HEK293T (cell line): ENCODE data around the gene NGEF.

Experiments used
- CTCF ChIA-PET: fragments of 350-600 bp; formaldehyde crosslinking; extraction: SDS; loops from one replicate; lab custom pipeline; 2021; ENCODE audit warnings: antibody characterized with exemption, inconsistent platforms; lab: Yijun Ruan, JAX
- POLR2A ChIA-PET: fragments of 350-600 bp; formaldehyde crosslinking; extraction: SDS; loops from one replicate; lab custom pipeline; 2020; ENCODE audit warnings: antibody characterized with exemption, inconsistent platforms; lab: Yijun Ruan, JAX
- DNase-seq: peaks from one replicate; pipeline ENCODE4 v3.0.0; 2012; ENCODE audit warnings: mixed read lengths; ENCODE audit errors: extremely low spot score
- ARNT ChIP-seq: fragments of 450-650 bp; IDR thresholded peaks from 2 replicates; pipeline ENCODE4 v1.6.1; 2017; ENCODE audit warnings: mild to moderate bottlenecking
- BHLHE40 ChIP-seq: fragments of 450-650 bp; IDR thresholded peaks from 2 replicates; pipeline ENCODE4 v1.6.1; 2016; ENCODE audit warnings: mild to moderate bottlenecking, moderate library complexity, borderline replicate concordance
- CTBP1 ChIP-seq: fragments of 450-650 bp; IDR thresholded peaks from 2 replicates; pipeline ENCODE4 v1.6.1; 2016; ENCODE audit warnings: borderline replicate concordance
- ELF4 ChIP-seq: fragments of 450-650 bp; IDR thresholded peaks from 2 replicates; pipeline ENCODE4 v1.6.1; 2017; ENCODE audit warnings: antibody characterized with exemption
- FOXA1 ChIP-seq: fragments of 450-650 bp; IDR thresholded peaks from 2 replicates; pipeline ENCODE4 v1.6.1; 2016; ENCODE audit warnings: mild to moderate bottlenecking
- FOXK2 ChIP-seq: fragments of 450-650 bp; IDR thresholded peaks from 2 replicates; pipeline ENCODE4 v1.6.1; 2016; ENCODE audit warnings: mild to moderate bottlenecking
- FOXM1 ChIP-seq: fragments of 450-650 bp; IDR thresholded peaks from 2 replicates; pipeline ENCODE4 v1.6.1; 2017; ENCODE audit warnings: mild to moderate bottlenecking, borderline replicate concordance
- HDGF ChIP-seq: fragments of 450-650 bp; IDR thresholded peaks from 2 replicates; pipeline ENCODE4 v1.6.1; 2017; ENCODE audit warnings: antibody characterized with exemption, borderline replicate concordance
- L3MBTL2 ChIP-seq: fragments of 450-650 bp; conservative IDR thresholded peaks from 2 replicates; pipeline ENCODE4 v1.6.1; 2016; ENCODE audit warnings: mild to moderate bottlenecking
- LEF1 ChIP-seq: fragments of 450-650 bp; IDR thresholded peaks from 2 replicates; pipeline ENCODE4 v1.6.1; 2017; ENCODE audit warnings: mild to moderate bottlenecking, borderline replicate concordance
- NFRKB ChIP-seq: fragments of 450-650 bp; IDR thresholded peaks from 2 replicates; pipeline ENCODE4 v1.6.1; 2016; ENCODE audit warnings: mild to moderate bottlenecking, moderate library complexity
- PKNOX1 ChIP-seq: fragments of 450-650 bp; IDR thresholded peaks from 2 replicates; pipeline ENCODE4 v1.6.1; 2016
- SP1 ChIP-seq: fragments of 450-650 bp; IDR thresholded peaks from 2 replicates; pipeline ENCODE4 v1.6.1; 2017
- SUZ12 ChIP-seq: fragments of 450-650 bp; IDR thresholded peaks from 2 replicates; pipeline ENCODE4 v1.6.1; 2016; ENCODE audit warnings: mild to moderate bottlenecking
- TARDBP ChIP-seq: fragments of 450-650 bp; IDR thresholded peaks from 2 replicates; pipeline ENCODE4 v1.6.1; 2016
- ZNF384 ChIP-seq: fragments of 450-650 bp; IDR thresholded peaks from 2 replicates; pipeline ENCODE4 v1.6.1; 2016

Gene NGEF

GRCh38 chr2:233026198-233026813, 13.2 kb upstream of the NGEF start:
- no peak for DNase-seq
- ChIA-PET POLR2A (no interaction called here), CTCF (no interaction called here)
- TF ChIP-seq TARDBP (no peak), CTBP1 (no peak), ELF4 (no peak), ARNT (no peak), HDGF (no peak), ZNF384 (no peak), FOXK2 (no peak), FOXM1 (no peak), FOXA1 (no peak)

- ChIA-PET CTCF (no interaction called here), POLR2A (no interaction called here)
- no peak for TF ChIP-seq SUZ12
- TF ChIP-seq SP1: no peak
- TF ChIP-seq ZNF384: no peak
- TF ChIP-seq ELF4: no peak
- no peak for TF ChIP-seq FOXK2
- no peak for TF ChIP-seq L3MBTL2
- TF ChIP-seq HDGF: no peak
- TF ChIP-seq FOXA1: no peak
- TF ChIP-seq CTBP1: no peak
- no peak for TF ChIP-seq NFRKB
- no peak for DNase-seq
Measured at GRCh38 chr2:233025706-233026105, 12.7 kb upstream of the NGEF start.

- ChIA-PET CTCF (no interaction called here), POLR2A (no interaction called here)
- DNase-seq: no peak
- TF ChIP-seq SP1 (no peak), SUZ12 (no peak), L3MBTL2 (no peak), LEF1 (no peak), ELF4 (no peak), FOXK2 (no peak), ARNT (no peak), BHLHE40 (no peak), PKNOX1 (no peak), ZNF384 (no peak), FOXA1 (no peak), CTBP1 (no peak), NFRKB (no peak), TARDBP (no peak), FOXM1 (no peak), HDGF (no peak)
Measured at GRCh38 chr2:233023761-233024410, 10.8 kb upstream of the NGEF start.

GRCh38 chr2:233023007-233023760, 10.1 kb upstream of the NGEF start:
- no peak for DNase-seq
- POLR2A ChIA-PET: no interaction called here
- TF ChIP-seq SUZ12 (no peak), HDGF (no peak), ELF4 (no peak), BHLHE40 (no peak), LEF1 (no peak), FOXA1 (no peak), L3MBTL2 (no peak), FOXM1 (no peak), SP1 (no peak), ZNF384 (no peak), NFRKB (no peak), TARDBP (no peak), CTBP1 (no peak), ARNT (no peak), FOXK2 (no peak), PKNOX1 (no peak)
- CTCF ChIA-PET: interaction anchor here (0.7 kb wide), 1 partner anchor 404 kb away, joined by 4 read pairs; no protein-coding TSS in a partner anchor

GRCh38 chr2:233022561-233022960, 9.5 kb upstream of the NGEF start:
- DNase-seq: no peak
- ChIA-PET CTCF (interaction anchor here (0.7 kb wide), 1 partner anchor 404 kb away, joined by 4 read pairs; no protein-coding TSS in a partner anchor), POLR2A (no interaction called here)
- TF ChIP-seq BHLHE40: no peak
- no peak for TF ChIP-seq FOXA1
- TF ChIP-seq PKNOX1: no peak
- no peak for TF ChIP-seq ZNF384
- no peak for TF ChIP-seq SUZ12
- no peak for TF ChIP-seq L3MBTL2
- no peak for TF ChIP-seq LEF1

GRCh38 chr2:233021771-233022170, 8.7 kb upstream of the NGEF start:
- CTCF ChIA-PET: no interaction called here
- no peak for DNase-seq
- no peak for TF ChIP-seq PKNOX1
- no peak for TF ChIP-seq FOXM1
- TF ChIP-seq NFRKB: no peak
- TF ChIP-seq TARDBP: no peak
- no peak for TF ChIP-seq SUZ12
- POLR2A ChIA-PET: no interaction called here
